ENCODE results near the gene NF1. TPM values are rescaled to one million over a fixed set of nuclear protein-coding genes. Genes with fewer than 3 reads are reported as not detected.

Gene NF1
- total and polyA plus RNA-seq, 11 donors, result 6.8 to 82.0 (median 51.4) TPM

DNA sequence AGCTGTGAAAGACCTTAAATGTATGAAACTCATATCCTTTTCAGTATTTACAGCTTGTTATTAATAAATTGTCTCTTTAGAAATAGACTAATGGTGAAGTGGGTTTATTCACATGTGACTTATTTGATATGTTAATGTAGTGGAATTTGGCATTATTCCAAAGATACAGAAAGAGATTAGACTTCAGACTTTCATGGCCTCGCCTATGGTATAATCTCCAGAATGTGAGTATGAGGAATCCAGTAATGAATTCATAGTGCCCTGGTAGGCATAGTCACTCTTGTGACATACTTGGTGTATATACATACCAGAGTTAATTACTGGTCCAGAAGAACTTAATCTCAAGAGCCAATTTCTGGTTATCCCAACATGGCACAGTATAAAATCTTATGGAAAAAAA is 129.6 kb downstream of the NF1 start:
- no peak for ATAC-seq
- TF ChIP-seq, protein P1, sequence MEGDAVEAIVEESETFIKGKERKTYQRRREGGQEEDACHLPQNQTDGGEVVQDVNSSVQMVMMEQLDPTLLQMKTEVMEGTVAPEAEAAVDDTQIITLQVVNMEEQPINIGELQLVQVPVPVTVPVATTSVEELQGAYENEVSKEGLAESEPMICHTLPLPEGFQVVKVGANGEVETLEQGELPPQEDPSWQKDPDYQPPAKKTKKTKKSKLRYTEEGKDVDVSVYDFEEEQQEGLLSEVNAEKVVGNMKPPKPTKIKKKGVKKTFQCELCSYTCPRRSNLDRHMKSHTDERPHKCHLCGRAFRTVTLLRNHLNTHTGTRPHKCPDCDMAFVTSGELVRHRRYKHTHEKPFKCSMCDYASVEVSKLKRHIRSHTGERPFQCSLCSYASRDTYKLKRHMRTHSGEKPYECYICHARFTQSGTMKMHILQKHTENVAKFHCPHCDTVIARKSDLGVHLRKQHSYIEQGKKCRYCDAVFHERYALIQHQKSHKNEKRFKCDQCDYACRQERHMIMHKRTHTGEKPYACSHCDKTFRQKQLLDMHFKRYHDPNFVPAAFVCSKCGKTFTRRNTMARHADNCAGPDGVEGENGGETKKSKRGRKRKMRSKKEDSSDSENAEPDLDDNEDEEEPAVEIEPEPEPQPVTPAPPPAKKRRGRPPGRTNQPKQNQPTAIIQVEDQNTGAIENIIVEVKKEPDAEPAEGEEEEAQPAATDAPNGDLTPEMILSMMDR (IDR thresholded peaks at IDR 0.05), result no peak
- no peak for TF ChIP-seq POLR2A (IDR thresholded peaks at IDR 0.05)
- Histone ChIP-seq H3K9me3 (no peaks in the 10 kb centered on the region), H3K27me3 (no peaks in the 10 kb centered on the region), H3K4me1 (peaks cover 0 to 9% (median 0%) of the 10 kb centered on the region in 12 donors), H3K27ac (no peak overlapping the region), H3K4me3 (no peak overlapping the region), H3K36me3 (peaks cover 0 to 84% (median 45%) of the 10 kb centered on the region in 9 donors)
- WGBS, 4 donors, result 88 to 93% (median 90%) methylated on average over 1 of the region's 1 CpG
- DNase-seq, result no peak
- intact Hi-C loops (cut with DNase I), result no loop called here

DNA sequence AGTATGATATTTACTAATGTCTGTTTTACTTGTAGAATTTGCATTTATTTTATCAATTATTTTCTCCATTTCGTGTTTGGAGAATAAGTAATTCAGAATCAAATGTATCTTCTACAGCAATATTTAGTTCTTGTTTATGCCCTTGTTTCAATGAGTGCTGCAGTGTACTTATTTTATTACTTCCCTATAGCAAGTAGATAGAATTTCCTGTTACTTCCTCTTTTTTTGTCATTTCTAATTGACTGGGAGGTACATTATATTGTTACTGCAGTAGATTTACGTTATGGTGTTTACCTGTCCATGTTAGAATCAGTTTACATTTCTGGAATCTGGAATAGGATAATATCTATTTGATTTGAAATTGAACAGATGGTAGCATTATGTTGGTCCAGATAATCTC is 131.1 kb downstream of the NF1 start:
- no peaks in the 10 kb centered on the region for H3K27me3 ChIP-seq
- ATAC-seq (no peak), DNase-seq (no peak)
- H3K27ac ChIP-seq, result no peak overlapping the region
- H3K4me3 ChIP-seq, result no peak overlapping the region
- peaks cover 0 to 9% (median 0%) of the 10 kb centered on the region in 12 donors for H3K4me1 ChIP-seq
- WGBS, 4 donors, result 81 to 86% (median 84%) methylated on average over 2 of the region's 2 CpGs
- H3K36me3 ChIP-seq, result peaks cover 0 to 87% (median 52%) of the 10 kb centered on the region in 9 donors
- no peaks in the 10 kb centered on the region for H3K9me3 ChIP-seq
- intact Hi-C loops (cut with DNase I), result no loop called here
- TF ChIP-seq POLR2A (IDR thresholded peaks at IDR 0.05), result no peak
- TF ChIP-seq, protein P1 (IDR thresholded peaks at IDR 0.05), result no peak

DNA sequence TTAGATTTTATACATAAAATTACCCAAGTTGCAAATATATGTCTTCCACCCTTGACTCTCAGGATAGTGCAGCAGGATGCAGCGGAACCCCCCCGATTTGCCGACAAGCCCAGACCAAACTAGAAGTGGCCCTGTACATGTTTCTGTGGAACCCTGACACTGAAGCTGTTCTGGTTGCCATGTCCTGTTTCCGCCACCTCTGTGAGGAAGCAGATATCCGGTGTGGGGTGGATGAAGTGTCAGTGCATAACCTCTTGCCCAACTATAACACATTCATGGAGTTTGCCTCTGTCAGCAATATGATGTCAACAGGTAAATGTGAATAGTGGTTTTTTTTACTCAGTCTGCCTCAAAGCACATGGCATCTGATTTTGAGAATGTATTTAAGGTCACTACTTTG is 131.6 kb downstream of the NF1 start:
- intact Hi-C loops (cut with DNase I), result no loop called here
- no peak for ATAC-seq
- H3K9me3 ChIP-seq, result no peaks in the 10 kb centered on the region
- no peaks in the 10 kb centered on the region for H3K27me3 ChIP-seq
- TF ChIP-seq, protein P1 (IDR thresholded peaks at IDR 0.05), result no peak
- no peak for TF ChIP-seq POLR2A (IDR thresholded peaks at IDR 0.05)
- DNase-seq, result peak in 1 of 5 donors; percentile 54
- H3K36me3 ChIP-seq, result peaks cover 0 to 90% (median 57%) of the 10 kb centered on the region in 9 donors
- WGBS, 4 donors, result 43 to 79% (median 68%) methylated on average over 5 of the region's 5 CpGs
- peaks cover 0 to 9% (median 0%) of the 10 kb centered on the region in 12 donors for H3K4me1 ChIP-seq
- no peak overlapping the region for H3K4me3 ChIP-seq
- H3K27ac ChIP-seq, result no peak overlapping the region

DNA sequence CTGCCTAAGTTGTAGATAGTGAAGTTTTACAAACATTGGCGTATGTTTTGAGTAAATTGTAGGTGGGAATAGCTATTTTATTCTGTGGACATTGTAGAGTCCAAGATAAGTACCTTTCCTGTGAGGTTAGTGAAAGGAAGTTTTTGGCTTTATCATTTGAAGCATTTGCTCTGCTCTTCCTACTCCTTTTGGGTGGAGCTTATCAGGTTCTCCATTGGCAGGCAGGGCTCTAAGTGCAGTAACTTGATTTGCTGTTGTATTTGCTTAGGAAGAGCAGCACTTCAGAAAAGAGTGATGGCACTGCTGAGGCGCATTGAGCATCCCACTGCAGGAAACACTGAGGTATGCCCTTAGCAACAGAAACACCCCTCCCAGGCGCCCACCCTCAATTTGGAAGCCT is 132.2 kb downstream of the NF1 start:
- H3K27ac ChIP-seq, result no peak overlapping the region
- H3K4me3 ChIP-seq, result no peak overlapping the region
- TF ChIP-seq, protein P1 (IDR thresholded peaks at IDR 0.05), result no peak
- TF ChIP-seq POLR2A (IDR thresholded peaks at IDR 0.05), result no peak
- H3K36me3 ChIP-seq, result peaks cover 0 to 92% (median 61%) of the 10 kb centered on the region in 9 donors
- 93 to 98% (median 95%) methylated on average over 3 of the region's 3 CpGs for WGBS, 4 donors
- no peak for ATAC-seq
- H3K27me3 ChIP-seq, result no peaks in the 10 kb centered on the region
- peaks cover 0 to 9% (median 0%) of the 10 kb centered on the region in 12 donors for H3K4me1 ChIP-seq
- no peak for DNase-seq
- intact Hi-C loops (cut with DNase I), result no loop called here
- H3K9me3 ChIP-seq, result no peaks in the 10 kb centered on the region

Measured in heart left ventricle (tissue), 16 donors.